HG02610 (cell line): Measurements from ENCODE around the gene CCNY.
"Not testable (repeated sequence)": the region's sequence is repeated elsewhere in the genome, so short reads cannot be mapped to it uniquely, and the experiment has no call there.

ENCODE experiments used
- ATAC-seq: cut with Tn5 transposase; IDR thresholded peaks from one replicate; pipeline ENCODE4 v1.9.1; 2021; ENCODE audit warnings: mild to moderate bottlenecking, moderate library complexity; ENCODE audit not compliant: unreplicated experiment

CCNY gene

DNA sequence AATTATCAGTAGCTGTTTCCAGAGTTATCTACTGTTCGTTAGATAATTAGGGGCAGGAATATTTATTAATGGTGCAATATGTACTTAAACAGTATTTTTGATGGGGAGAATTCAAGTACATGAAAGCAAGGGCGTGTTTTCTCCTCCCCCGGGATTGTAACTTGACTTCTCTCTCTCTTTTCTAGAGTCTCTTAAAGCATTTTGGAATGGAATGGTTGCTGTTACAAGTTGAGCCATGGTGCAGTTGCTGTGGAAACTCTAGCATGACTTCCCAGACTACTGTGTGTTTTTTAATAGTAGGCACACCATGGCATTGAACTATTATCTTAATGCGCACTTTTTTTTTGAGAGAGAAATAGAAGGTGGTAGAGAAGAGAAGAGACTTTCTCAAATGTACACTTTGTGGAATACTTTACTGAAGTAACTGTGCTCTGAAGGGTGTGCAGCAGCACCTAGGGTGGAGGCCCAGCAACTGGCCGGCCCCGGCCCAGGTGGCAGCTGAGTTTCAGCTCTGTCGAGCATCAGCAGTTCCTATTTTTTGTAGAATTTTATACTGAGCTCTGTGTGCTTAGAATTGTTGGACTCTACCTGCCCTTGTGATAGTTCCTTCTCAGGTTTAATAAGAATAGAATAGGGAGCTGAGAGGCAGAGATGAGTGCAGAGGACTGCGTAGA lies 64.4 kb downstream of the CCNY start:
- ATAC-seq: no peak

DNA sequence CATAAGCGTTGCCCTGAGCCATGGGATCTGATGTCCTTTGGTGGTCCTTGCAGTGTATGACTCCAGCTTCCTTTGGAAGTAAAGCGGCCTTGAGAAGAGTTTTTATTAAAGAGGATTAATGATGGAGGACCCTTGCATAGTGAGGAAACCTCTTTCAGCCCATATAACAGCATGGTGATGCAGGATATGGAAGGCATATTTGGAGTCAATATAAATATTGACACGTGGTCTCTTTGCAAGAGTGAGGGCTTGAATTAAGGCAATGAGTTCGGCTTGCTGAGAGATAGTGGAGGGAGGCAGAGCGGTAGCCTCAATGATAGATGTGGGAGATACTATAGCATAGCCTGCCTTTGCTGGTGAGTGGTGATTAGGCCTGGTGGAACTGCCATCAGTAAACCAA lies 67.2 kb downstream of the CCNY start:
- ATAC-seq: not testable (repeated sequence)

DNA sequence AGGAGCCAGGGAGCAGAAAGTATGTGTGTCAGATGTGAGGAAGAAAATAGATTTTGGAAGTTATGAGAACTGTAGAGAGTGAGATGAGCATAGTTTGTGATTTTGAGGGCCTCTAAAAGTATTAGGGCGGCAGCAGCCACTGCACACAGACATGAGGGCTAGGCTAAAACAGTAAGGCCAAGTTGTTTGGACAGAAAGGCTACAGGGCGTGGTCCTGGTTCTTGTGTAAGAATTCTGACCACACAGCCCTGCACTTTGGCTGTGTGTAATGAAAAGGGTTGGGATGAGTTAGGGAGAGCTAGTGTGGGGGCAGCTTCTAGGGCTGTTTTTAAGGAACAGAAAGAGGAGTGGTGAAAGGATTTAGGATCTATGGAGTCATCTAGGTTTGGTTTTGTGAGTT lies 67.8 kb downstream of the CCNY start:
- ATAC-seq: not testable (repeated sequence)

DNA sequence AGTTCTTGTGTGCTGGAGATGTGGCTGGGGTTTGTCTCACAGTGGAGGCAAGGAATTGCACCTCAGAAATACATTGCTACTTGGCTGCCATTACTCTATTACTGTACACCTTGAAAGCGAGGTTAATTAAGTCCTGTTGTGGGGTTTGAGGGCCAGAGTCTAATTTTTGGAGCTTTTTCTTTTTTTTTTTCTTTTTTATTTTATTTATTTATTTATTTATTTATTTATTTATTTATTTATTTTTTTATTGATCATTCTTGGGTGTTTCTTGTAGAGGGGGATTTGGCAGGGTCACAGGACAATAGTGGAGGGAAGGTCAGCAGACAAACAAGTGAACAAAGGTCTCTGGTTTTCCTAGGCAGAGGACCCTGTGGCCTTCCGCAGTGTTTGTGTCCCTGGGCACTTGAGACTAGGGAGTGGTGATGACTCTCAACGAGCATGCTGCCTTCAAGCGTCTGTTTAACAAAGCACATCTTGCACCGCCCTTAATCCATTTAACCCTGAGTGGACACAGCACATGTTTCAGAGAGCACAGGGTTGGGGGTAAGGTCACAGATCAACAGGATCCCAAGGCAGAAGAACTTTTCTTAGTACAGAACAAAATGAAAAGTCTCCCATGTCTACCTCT lies 69.8 kb downstream of the CCNY start:
- ATAC-seq: not testable (repeated sequence)

DNA sequence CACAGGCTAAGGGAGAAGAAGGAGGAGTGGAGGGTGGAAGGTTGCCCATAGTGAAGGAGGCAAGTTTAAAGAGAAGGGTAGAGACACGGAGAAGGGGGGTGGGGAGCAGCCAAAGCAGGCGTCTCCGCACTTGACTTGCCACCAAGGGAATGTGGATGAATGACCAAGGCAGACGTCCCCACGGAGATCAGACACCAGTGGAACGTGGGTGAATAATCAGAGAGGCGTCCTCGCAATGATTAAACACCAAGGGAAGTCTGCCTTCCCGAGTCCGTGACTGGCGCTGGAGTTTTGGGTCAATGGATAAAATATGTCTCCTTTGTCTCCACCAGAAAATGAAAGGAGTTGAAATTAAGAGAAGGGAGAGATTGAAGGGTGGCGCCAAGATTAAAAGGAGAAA lies 71.4 kb downstream of the CCNY start:
- not testable (repeated sequence) for ATAC-seq

DNA sequence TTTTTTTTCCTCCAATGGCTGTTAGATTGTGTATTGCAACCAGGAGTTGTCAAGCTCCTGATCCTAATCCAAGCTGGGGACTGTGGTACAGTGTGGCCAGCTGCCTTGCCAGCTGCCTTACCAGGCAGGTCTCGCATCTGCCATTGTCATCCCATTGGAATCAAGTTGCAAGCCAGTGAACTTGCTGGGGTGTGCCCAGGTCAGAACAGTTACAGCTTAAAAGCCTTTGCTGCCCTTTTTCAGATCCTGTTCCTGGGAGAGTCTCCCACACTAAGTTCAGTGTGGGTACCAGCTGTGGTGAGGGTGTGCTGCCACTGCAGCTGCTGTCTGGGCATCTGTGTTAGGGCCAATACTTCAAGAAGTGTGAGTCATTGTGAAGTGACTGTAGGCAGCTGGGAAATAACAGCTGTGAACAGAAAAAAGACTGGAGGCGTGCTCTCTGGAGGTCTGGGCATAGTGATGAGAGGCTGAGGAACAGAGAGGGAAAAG lies 72.8 kb downstream of the CCNY start:
- ATAC-seq: peak; percentile 79

DNA sequence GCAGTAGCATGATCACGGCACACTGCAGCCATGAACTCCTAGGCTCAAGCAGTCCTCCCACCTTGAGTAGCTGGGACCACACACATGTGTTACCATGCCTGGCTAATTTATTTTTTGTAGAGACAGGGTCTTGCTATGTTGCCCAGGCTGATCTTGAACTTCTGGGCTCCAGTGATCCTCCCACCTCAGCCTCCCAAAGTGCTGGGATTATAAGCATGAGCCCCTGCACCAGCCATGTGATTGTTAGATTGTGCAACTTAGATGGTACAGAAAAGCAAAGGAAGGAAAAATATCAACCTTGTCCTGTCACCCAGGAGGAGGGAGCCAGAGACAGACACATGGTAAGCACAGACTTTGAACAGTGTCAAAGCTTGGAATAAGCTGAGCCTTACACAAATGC lies 73.5 kb downstream of the CCNY start:
- no peak for ATAC-seq

DNA sequence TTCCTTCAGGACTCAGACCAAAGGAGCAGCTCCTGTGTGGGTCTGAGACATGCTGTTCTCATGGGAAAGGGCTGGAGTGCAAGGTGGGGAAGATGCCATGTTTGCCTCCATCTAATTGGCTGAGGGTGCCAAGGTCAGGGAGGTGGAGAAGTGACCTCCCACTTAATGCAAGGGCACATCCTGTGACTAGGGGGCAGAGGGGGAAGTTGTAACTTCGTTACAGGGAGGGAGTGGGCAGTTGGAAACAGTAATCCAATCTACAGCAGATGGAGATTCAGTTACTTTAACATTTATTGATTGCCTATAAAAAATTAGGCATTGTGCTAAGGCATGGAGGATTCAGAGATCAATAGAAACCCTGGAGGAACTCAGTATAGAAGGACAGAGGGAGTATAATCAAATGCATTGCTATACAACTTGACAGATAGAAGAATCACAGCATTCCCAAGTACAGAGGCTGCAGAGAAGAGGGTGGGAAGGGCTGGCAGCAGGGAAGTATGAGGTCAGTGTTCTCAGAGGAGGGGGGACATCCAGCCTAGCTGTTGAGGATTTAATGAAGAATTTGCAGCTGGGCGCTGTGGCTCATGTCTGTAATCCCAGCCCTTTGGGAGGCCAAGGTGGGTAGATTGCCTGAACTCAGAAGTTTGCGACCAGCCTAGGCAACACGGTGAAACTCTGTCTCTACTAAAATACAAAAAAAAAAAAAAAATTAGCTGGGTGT lies 75.9 kb downstream of the CCNY start:
- ATAC-seq: no peak

DNA sequence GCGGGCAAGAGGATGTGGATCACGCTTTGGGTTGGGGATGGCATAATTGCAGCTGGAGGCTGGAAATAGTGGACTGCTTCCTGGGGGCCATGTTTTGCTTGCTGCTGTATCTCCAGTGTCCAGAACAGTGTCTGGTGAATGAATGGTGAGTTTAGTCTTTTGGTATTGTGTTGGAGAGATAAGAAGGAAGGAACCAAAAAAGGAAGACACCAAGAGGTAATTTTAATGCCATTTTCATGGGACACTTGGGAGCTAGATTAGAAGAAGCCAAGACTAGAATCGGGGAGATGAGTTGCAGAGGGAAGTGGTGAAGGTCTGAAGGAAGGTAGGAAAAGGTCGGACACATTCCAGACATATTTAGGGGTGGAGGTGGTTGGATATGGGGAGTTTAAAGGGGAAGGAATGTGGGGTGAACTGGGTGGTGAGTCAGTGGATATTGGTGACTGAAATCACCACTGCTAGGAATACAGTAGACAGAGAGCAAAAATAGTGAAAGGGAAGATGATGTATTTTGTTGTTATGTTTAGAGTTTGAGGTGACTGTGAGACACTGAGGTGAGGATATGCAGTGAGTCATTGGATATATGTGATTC lies 76.7 kb downstream of the CCNY start:
- ATAC-seq: no peak

DNA sequence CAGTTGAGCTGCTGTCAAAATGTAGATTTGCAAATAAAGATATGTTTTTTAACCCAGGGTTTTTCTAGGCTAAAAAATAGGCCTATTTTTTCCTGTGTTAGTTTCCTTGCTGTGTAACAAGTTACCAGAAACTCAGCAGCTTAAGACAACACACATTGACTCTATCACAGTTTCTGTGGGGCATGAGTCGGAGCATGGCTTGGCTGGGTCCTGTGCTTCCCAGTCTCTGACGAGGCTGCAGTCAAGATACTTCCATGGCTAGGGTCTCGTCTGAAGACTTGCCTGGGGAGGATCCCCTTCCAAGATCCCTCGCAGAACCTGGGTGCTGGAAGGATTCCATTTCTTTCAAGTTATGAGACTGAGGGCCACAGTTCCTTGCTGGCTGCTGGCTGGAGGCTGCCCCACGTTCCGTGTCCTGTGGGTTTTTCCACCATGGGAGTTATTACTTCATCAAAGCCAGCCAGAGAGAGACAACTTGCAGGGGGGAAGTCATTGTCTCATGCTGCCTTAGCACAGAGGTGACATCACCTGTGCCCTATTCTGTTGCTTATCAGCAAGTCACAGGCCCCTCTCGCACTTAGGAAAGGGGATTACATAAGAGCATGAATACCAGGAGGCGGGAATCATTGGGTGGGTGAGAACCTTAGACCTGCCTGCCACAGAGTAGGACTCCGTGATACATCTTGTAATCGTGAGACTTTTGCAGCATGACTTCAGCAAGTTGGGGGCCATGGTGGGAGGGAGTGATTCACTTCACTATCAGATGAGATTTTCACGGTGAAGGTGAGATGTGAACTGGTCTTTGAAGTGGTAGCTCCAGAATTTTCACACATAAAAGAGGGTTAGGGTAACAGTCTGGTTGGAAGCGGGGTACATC lies 77.9 kb downstream of the CCNY start:
- no peak for ATAC-seq

DNA sequence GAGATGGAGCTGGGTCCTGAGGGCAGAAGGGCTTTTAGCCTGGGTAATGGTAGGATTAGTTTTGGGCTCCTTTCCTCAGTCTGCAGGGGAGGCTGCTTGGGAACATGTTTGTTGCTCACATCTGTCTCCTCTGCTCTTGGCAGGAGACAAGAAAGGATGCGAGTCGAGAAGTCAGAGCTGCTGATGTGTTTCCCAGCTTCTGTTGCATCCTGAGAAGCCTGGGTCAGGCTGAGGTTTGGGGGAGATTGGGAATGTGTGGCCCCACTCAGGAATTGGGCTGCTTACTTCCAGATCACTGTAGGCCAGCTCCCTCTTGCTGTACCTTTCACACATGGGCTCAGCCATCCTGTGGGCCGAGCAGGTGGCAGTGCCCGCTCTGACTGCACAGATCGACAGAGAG lies 79.2 kb downstream of the CCNY start:
- ATAC-seq: no peak

DNA sequence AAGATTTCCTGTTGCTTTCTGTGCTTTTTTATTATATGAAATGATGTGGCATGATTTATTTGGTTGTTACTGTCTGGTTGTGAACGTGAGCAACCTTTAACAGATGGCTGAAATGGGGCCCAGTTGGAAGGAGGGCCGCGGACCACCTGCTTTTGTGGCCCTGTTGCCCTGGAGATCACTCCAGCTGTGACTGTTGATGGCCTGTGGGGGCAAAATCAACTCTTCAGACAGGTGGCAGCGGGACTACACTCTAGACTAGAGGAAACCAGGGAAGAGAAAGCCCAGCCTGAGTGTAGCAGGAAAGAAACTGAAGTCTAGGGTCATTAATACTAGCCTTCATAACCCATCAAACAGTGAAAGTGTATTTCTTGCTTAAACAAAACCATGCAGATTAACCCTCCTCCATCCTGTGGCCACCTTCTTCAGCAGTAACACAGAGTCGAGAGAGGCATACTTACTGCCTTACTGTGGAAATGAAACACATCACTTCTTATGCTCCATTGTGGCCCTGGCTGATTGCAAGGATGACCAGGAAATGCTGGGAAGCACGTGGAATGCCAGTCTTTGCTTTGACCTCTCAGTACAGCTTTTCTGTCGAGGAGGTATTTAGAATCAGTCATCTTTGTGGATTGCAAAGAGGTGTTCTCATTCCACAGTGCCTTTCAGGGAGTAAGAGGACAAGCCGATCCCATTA lies 80.5 kb downstream of the CCNY start:
- ATAC-seq: no peak

DNA sequence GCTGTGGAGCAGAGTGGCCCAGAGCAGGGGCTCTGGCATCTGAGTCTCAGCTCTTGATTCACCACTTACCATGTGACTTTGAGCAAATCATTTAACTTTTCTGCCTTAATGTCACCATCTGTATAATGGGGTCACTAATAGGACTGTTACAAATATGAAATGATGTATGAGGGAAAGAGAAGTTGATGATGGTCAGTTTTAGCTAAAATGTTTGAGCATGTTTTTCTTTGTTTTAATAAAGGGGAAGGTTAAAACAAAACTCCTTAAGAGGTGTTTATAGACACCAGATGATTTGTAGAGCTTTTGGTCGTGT lies 81.0 kb downstream of the CCNY start:
- no peak for ATAC-seq

DNA sequence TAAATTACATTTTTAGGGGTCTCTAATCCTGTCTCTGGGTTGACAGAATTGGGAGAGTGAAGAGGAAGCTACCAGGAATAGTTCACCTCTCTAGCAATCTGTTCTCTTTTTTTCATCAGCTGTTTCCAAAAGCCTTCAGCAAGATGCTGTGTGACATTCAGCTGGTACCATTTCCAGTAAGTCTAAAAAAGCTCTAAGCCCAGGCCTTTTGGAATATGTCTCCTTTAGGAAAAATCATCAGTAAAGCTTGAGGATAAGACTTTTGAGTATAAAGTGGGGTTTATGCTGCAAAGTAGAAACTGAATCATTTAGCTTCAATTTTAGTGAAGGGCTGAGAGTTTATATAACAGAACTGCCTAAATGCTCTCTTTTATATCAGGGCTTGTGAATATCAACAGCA lies 81.5 kb downstream of the CCNY start:
- ATAC-seq: no peak

DNA sequence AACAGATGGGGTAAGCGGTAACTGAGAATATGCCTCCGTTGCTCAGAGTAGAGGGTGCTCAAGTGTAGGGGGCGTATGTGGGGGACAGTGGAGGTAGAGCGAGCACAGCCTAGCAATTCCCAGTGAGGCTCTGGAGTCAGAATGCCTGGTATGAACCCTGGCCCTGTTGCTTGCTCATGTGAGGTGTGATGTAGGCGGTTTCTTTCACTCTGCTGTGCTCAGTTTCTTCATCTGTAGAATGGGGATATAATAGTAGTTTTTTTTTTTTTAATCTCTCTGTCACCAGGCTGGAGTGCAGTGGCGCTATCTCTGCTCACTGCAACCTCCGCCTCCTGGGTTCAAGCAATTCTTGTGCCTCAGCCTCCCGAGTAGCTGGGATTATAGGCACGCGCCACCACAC lies 82.3 kb downstream of the CCNY start:
- ATAC-seq: not testable (repeated sequence)

DNA sequence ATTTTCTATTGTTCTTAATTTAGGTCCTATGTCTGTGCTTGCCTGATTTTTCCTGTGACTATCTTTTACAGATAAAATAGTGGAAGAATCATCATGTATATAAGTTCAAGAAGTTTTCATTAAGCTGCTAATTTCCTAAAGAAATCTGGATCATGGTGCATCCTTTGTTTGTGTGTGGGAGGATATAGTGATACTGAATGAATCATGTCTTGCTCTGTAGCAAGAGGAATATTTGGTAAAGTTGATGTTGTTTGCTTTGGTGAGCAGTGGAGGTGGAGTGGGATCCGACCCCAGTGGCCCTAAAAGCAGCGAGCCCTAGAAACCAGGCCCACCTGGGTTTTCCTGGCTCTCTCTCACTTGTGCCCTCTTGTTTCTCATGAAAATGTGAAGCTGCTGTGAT lies 83.7 kb downstream of the CCNY start:
- no peak for ATAC-seq

DNA sequence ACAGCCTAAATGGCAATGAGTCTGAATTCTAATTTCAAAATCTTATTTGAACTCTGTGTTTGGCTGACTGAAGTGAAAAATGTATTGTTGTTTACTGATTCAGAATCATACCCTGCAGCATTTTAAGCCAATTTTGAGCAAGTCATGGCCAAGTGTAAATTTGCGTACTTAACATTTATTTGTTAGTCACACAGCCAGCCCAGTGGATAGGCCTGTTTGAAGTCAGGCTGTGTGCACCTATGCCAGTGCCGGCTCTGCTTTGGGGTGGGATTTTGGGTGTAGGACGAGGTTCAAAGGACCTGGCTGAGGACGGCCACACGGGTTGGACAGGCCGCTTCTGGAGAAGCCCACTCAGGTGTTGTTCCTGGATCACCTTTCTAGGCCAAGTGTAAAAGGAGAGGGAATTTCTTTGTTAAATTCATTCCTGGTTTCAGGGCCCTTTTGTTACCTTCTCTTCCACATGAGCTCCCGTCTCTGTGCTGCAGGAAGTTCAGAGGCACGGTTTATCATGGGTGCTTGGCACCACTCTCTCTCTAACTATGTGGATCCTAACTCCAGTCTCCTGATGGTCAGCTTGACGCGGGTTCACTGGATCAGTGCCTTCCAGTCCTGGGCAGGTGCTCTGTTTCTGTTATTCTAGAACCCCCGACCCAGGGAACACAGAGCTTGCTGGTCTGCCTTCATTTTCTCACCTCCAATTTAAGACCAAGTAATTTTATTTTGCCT lies 84.7 kb downstream of the CCNY start:
- ATAC-seq: no peak

DNA sequence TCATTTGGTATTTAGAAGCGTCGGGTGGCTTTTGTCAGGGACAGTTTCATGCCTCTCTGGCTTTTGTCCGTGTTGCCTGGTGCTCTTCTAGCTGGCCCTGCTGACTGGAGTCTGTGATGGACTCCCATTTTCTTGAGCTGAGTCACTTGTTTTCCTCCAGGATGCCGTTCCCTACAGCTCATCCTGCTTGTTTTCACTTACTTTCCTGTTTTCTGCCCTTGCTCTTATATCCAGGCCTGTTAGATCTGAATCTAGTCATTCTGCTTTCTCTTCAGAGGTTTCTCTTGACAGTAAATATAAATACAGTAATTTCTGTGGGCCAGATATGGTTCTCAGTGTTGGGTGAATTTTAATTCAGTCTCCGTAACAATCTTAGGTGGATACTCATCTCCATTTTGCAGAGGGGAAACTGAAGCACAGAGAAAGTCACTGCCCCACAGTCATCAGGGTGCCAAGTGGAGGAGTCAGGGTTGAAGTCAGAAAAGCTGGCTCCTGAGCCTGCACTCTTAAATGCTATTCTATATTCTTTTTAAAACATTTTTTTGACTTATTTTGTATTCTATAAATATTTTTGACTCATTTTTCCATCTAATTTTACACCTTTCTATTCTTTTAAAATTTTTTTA lies 85.4 kb downstream of the CCNY start:
- ATAC-seq: no peak

DNA sequence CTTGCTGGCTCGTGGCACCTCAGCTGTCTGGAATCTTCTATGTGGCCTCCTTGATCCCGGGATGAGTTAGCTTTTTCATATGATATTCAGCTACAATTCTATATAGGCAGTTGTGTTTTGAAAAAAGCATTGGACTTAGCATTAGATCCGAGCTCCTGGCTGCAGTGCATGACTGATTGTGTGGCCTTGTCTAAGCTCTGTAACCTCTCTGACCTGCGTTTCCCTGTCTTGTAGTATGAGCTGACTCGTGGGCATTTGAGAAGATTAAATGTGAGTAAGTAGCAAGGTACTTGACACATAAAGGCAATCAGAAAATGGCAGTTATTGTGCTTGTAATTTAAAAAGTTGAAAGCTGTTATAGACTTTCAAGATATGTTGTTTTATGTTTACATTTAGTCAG lies 85.9 kb downstream of the CCNY start:
- ATAC-seq: no peak
